HEK293 (cell line): ENCODE data around the gene HIRA.

Experiments
- CTCF ChIA-PET: fragments of 350-600 bp; formaldehyde crosslinking; extraction: SDS; loops from one replicate; lab custom pipeline; 2021; ENCODE audit warnings: antibody characterized with exemption; lab: Yijun Ruan, JAX
- POLR2A ChIA-PET: fragments of 300-600 bp; formaldehyde crosslinking; extraction: SDS; loops from one replicate; lab custom pipeline; 2020; ENCODE audit warnings: antibody characterized with exemption, inconsistent platforms; lab: Yijun Ruan, JAX
- H3K27ac ChIP-seq: fragments of 200-500 bp; sonication (Bioruptor generic); 2 replicates; pipeline ENCODE4 v1.5.1; 2014; ENCODE audit warnings: low read depth, low read length, control low read depth, inconsistent platforms; ENCODE audit errors: extremely low read depth
- H3K36me3 ChIP-seq, 2 experiments: fragments of 200-500 bp in 1 of 2; sonication (Bioruptor generic) in 1 of 2; 1 replicate in 1 of 2; 2 replicates in 1 of 2; pipeline ENCODE4 v1.5.1; 2014 to 2017; ENCODE audit warnings: inconsistent platforms in 2 of 2, low read length in 2 of 2; ENCODE audit not compliant: control insufficient read depth in 2 of 2, insufficient read depth in 1 of 2
- H3K4me1 ChIP-seq: fragments of 200-500 bp; sonication (Bioruptor generic); 2 replicates; pipeline ENCODE4 v1.5.1; 2014; ENCODE audit warnings: mild to moderate bottlenecking, low read length, inconsistent platforms; ENCODE audit not compliant: control insufficient read depth, insufficient read depth
- H3K4me3 ChIP-seq: 2 replicates; pipeline ENCODE4 v1.5.1; 2011; ENCODE audit warnings: low read depth, mild to moderate bottlenecking, control low read depth, low read length, moderate library complexity
- H3K9me3 ChIP-seq: fragments of 200-500 bp; sonication (Bioruptor generic); 2 replicates; pipeline ENCODE4 v1.5.1; 2014; ENCODE audit warnings: low read depth, low read length, inconsistent platforms; ENCODE audit not compliant: control insufficient read depth, insufficient read depth
- BCL11B ChIP-seq: fragments of 450-650 bp; formaldehyde crosslinking; IDR thresholded peaks from 2 replicates; pipeline ENCODE4 v1.5.1; 2016; ENCODE audit warnings: low read depth, missing biosample characterization, missing genetic modification characterization
- CTCF ChIP-seq: fragments of 450-650 bp; formaldehyde crosslinking; IDR thresholded peaks from 2 replicates; pipeline ENCODE4 v1.5.1; 2016; ENCODE audit warnings: missing biosample characterization, missing genetic modification characterization
- ELK4 ChIP-seq: IDR thresholded peaks from 2 replicates; pipeline ENCODE4 v1.6.1; 2011; ENCODE audit warnings: mild to moderate bottlenecking, low read depth, low read length, borderline replicate concordance
- GLI2 ChIP-seq: fragments of 450-650 bp; formaldehyde crosslinking; IDR thresholded peaks from 2 replicates; pipeline ENCODE4; 2017; ENCODE audit warnings: missing biosample characterization, missing genetic modification characterization, low read depth, borderline replicate concordance
- KLF17 ChIP-seq: fragments of 450-650 bp; formaldehyde crosslinking; IDR thresholded peaks from 2 replicates; pipeline ENCODE4 v1.5.1; 2016; ENCODE audit warnings: missing biosample characterization, missing genetic modification characterization
- PRDM1 ChIP-seq: fragments of 450-650 bp; formaldehyde crosslinking; IDR thresholded peaks from 2 replicates; pipeline ENCODE4; 2016; ENCODE audit warnings: missing biosample characterization, missing genetic modification characterization
- SP3 ChIP-seq: fragments of 450-650 bp; formaldehyde crosslinking; IDR thresholded peaks from 2 replicates; pipeline ENCODE4 v1.5.1; 2016; ENCODE audit warnings: missing biosample characterization, missing genetic modification characterization
- TRIM28 ChIP-seq: IDR thresholded peaks from 2 replicates; pipeline ENCODE4 v1.6.1; 2011; ENCODE audit warnings: low read length, control low read depth, borderline replicate concordance
- YY1 ChIP-seq: fragments of 450-650 bp; formaldehyde crosslinking; IDR thresholded peaks from 2 replicates; pipeline ENCODE4 v1.5.1; 2018; ENCODE audit warnings: missing biosample characterization, missing genetic modification characterization
- ZBTB20 ChIP-seq: fragments of 450-650 bp; formaldehyde crosslinking; IDR thresholded peaks from 2 replicates; pipeline ENCODE4 v1.5.1; 2016; ENCODE audit warnings: missing biosample characterization, missing genetic modification characterization
- ZEB2 ChIP-seq: fragments of 450-650 bp; formaldehyde crosslinking; IDR thresholded peaks from 2 replicates; pipeline ENCODE4 v1.5.1; 2016; ENCODE audit warnings: missing biosample characterization, missing genetic modification characterization
- ZFHX2 ChIP-seq: fragments of 450-650 bp; formaldehyde crosslinking; conservative IDR thresholded peaks from 2 replicates; pipeline ENCODE4 v1.5.1; 2016; ENCODE audit warnings: missing biosample characterization, missing genetic modification characterization
- ZFP41 ChIP-seq: fragments of 450-650 bp; formaldehyde crosslinking; IDR thresholded peaks from 2 replicates; pipeline ENCODE4 v1.5.1; 2016; ENCODE audit warnings: missing biosample characterization, missing genetic modification characterization, borderline replicate concordance
- ZNF140 ChIP-seq: fragments of 450-650 bp; formaldehyde crosslinking; IDR thresholded peaks from 2 replicates; pipeline ENCODE4 v1.5.1; 2016; ENCODE audit warnings: missing biosample characterization, missing genetic modification characterization
- ZNF16 ChIP-seq: fragments of 450-650 bp; formaldehyde crosslinking; IDR thresholded peaks from 2 replicates; pipeline ENCODE4 v1.5.1; 2016; ENCODE audit warnings: low read depth, missing biosample characterization, missing genetic modification characterization
- ZNF174 ChIP-seq: fragments of 450-650 bp; formaldehyde crosslinking; IDR thresholded peaks from 2 replicates; pipeline ENCODE4 v1.5.0; 2017; ENCODE audit warnings: missing biosample characterization, mild to moderate bottlenecking, missing genetic modification characterization
- ZNF19 ChIP-seq: fragments of 450-650 bp; formaldehyde crosslinking; IDR thresholded peaks from 2 replicates; pipeline ENCODE4; 2016; ENCODE audit warnings: missing biosample characterization, missing genetic modification characterization, low read depth
- ZNF366 ChIP-seq: fragments of 450-650 bp; formaldehyde crosslinking; conservative IDR thresholded peaks from 2 replicates; pipeline ENCODE4 v1.5.1; 2016; ENCODE audit warnings: missing biosample characterization, missing genetic modification characterization
- ZNF449 ChIP-seq: fragments of 450-650 bp; formaldehyde crosslinking; IDR thresholded peaks from 2 replicates; pipeline ENCODE4 v1.5.1; 2017; ENCODE audit warnings: missing biosample characterization, mild to moderate bottlenecking, missing genetic modification characterization, moderate library complexity
- ZNF521 ChIP-seq: fragments of 450-650 bp; formaldehyde crosslinking; IDR thresholded peaks from 2 replicates; pipeline ENCODE4 v1.5.1; 2017; ENCODE audit warnings: missing biosample characterization, mild to moderate bottlenecking, missing genetic modification characterization
- ZNF580 ChIP-seq: fragments of 450-650 bp; formaldehyde crosslinking; IDR thresholded peaks from 2 replicates; pipeline ENCODE4 v1.5.1; 2016; ENCODE audit warnings: missing biosample characterization, missing genetic modification characterization
- ZNF624 ChIP-seq: fragments of 450-650 bp; formaldehyde crosslinking; IDR thresholded peaks from 2 replicates; pipeline ENCODE4 v1.5.1; 2017; ENCODE audit warnings: missing biosample characterization, missing genetic modification characterization
- ZNF664 ChIP-seq: fragments of 450-650 bp; formaldehyde crosslinking; IDR thresholded peaks from 2 replicates; pipeline ENCODE4 v1.5.1; 2016; ENCODE audit warnings: missing biosample characterization, missing genetic modification characterization
- ZNF677 ChIP-seq: fragments of 450-650 bp; IDR thresholded peaks from 2 replicates; pipeline ENCODE4 v1.5.0; 2018; ENCODE audit warnings: missing biosample characterization, mild to moderate bottlenecking, missing genetic modification characterization, moderate library complexity
- ZNF704 ChIP-seq: fragments of 450-650 bp; formaldehyde crosslinking; IDR thresholded peaks from 2 replicates; pipeline ENCODE4 v1.5.1; 2016; ENCODE audit warnings: missing biosample characterization, missing genetic modification characterization
- ZNF792 ChIP-seq: fragments of 450-650 bp; formaldehyde crosslinking; IDR thresholded peaks from 2 replicates; pipeline ENCODE4 v1.5.1; 2016; ENCODE audit warnings: missing biosample characterization, missing genetic modification characterization

Gene HIRA

GRCh38 chr22:19404676-19405075 lies 26.9 kb downstream of the HIRA start:
- POLR2A ChIA-PET = no interaction called here
- Histone ChIP-seq H3K4me1 (peaks cover 12% of the 10 kb centered on the region), H3K36me3 (peaks cover 3 to 84% of the 10 kb centered on the region in 2 experiments; a peak in 2 of 3 replicates), H3K27ac (no peak overlapping the region), H3K9me3 (no peaks in the 10 kb centered on the region), H3K4me3 (no peak overlapping the region)
- CTCF ChIA-PET = interaction anchor here (0.6 to 1.1 kb wide), 4 partner anchors 8 to 225 kb away, joined by 3 to 4 read pairs (median 3); no protein-coding TSS in a partner anchor
- TF ChIP-seq ZNF677 (tag by site-specific recombination) (no peak), ZNF19 (tag by site-specific recombination) (no peak), BCL11B (tag by site-specific recombination) (no peak), ZNF366 (tag by site-specific recombination) (no peak), KLF17 (tag by site-specific recombination) (no peak), YY1 (tag by site-specific recombination) (no peak), ZNF140 (tag by site-specific recombination) (no peak), ZFHX2 (tag by site-specific recombination) (no peak), ZNF449 (no peak), ZBTB20 (tag by site-specific recombination) (no peak), ELK4 (no peak), ZEB2 (tag by site-specific recombination) (no peak), ZNF624 (tag by site-specific recombination) (no peak)

GRCh38 chr22:19402642-19403191 lies 28.8 kb downstream of the HIRA start:
- H3K4me1 ChIP-seq = 0 out of 2 replicates have a peak, but pooled peaks cover 1% of the 10 kb centered on the region
- no peaks in the 10 kb centered on the region for H3K9me3 ChIP-seq
- CTCF ChIA-PET = no interaction called here
- POLR2A ChIA-PET = no interaction called here
- H3K4me3 ChIP-seq = no peak overlapping the region
- TF ChIP-seq GLI2 (tag by site-specific recombination) (no peak), SP3 (tag by site-specific recombination) (no peak), ZNF140 (tag by site-specific recombination) (0 out of 2 replicates have a peak, but pooled peaks have one; percentile 11)
- TF ChIP-seq, all 188 proteins: peak for 1
- H3K36me3 ChIP-seq = peaks cover 3 to 82% of the 10 kb centered on the region in 2 experiments; a peak in 2 of 3 replicates
- H3K27ac ChIP-seq = no peak overlapping the region

- H3K36me3 ChIP-seq = peaks cover 3 to 82% of the 10 kb centered on the region in 2 experiments; a peak in 2 of 3 replicates
- no peaks in the 10 kb centered on the region for H3K4me1 ChIP-seq
- no peaks in the 10 kb centered on the region for H3K9me3 ChIP-seq
- no peak overlapping the region for H3K27ac ChIP-seq
- no peak overlapping the region for H3K4me3 ChIP-seq
- ChIA-PET POLR2A (no interaction called here), CTCF (no interaction called here)
- TF ChIP-seq ZNF174 (no peak), ZNF664 (tag by site-specific recombination) (no peak), ZNF521 (tag by site-specific recombination) (no peak), ZNF792 (no peak), ZNF16 (tag by site-specific recombination) (no peak), ZNF704 (no peak), SP3 (tag by site-specific recombination) (no peak), ZNF580 (tag by site-specific recombination) (no peak), CTCF (no peak), TRIM28 (no peak), ZFP41 (tag by site-specific recombination) (no peak), PRDM1 (no peak)
These were observed 30.1 kb downstream of the HIRA start for GRCh38 chr22:19401483-19401882.
